A549 treated with DMSO at 1 μM for 4 hours (cell line): ENCODE measurements around the gene PAIP1. TPM values are rescaled to one million over a fixed set of nuclear protein-coding genes. Genes with fewer than 3 reads are reported as not detected.

Source experiments
- total RNA-seq: library from RNA; stranded (reverse); fragments of 200-300 nt; extraction: Qiagen RNA extraction; gene quantifications from 5 replicates; pipeline ENCODE4 v1.2.3, GENCODE V29; 2022; ENCODE audit warnings: low read depth

The PAIP1 gene
- 103 to 125 TPM (median 113 TPM) in 5 replicates for total RNA-seq

DNA sequence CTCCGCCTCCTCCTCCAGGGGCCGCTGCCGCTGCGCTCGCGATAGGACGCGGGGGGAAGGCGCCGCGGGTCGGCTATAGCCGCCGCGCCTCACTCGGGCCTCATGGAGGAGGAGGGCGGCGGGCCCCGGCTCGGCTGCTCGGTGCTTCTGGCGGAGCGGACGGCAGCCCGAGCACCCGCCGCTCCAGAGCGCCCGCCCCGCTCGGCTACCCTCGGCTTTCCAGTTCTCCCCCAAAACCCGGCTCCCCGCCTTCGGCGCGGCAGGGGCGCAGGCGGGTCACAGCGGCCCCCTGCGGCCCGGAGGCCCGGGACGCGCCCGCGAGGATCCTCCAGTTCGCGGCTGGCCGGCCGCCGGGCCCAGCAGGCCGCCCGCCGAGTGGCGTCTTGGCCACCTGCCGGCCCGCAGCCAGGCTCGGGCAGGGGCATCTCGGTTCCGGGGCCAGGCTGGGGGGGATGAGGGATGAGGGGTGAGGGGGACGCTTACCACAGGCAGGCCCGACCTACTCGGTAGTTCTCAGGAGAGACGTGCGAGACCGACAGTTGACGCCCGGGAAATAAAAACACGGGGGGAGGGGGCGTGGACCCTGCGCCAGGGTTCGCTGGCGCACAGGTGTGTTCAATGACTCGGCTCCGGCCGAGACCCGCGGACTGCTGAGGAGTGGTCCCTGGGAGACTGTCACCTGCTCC lies at the start of gene PAIP1:
TSS of gene PAIP1 (minus strand) at position 221 of the 686 bp plus-strand sequence. CDS start 231 bp downstream, outside the sequence.

GRCh38 chr5:43602461-43603343 lies 45.8 kb upstream of the PAIP1 start, which contains the start of gene NNT:
Gene NNT, plus strand, starts transcription at chr5:43603180. Its CDS starts 6,016 bp downstream, at chr5:43609196.

DNA sequence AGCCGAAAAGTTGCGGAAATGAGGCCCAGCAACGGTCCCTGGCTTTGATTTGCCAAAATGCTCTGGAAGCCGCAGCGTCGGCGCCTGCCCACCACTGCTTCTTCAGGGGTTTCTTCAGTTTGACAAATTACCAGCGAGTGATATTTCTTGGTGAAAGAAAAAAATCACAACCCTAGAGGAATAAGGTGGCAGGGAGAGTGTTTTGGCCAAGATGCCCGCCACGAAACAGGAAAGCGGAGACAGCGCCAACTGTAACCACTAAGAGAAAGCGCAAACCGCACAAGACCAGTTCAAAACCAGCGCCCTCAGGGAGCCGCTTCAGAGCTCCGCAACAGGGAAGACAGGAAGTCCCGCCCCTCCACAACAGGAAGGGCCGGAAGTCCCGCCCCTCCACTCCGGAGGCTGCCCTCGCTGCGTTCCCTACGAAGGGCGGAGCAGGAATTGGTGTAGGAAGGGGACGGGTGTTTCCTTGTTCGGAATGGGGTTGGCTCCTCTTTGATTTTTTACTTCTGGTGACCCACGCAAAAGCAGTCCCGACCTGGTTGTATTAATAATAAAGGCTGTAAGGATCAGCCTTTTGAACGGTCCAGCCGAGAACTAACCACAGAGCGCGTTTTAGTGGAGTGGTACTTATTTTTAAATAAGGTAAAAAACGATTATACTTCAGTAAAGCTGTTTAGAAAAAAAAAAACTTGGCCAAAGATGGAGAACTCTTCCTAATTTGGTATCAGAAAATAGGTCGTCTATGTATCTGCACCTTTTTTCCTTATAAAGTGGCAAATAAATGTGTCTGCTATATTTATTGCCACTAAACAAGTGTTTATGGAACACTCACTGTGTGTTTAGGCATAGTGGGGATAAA lies 41.8 kb downstream of the PAIP1 start, which contains the start of gene C5orf34:
TSS of gene C5orf34 (minus strand) at position 333 of the 862 bp plus-strand sequence. CDS start 5,809 bp downstream, outside the sequence.

GRCh38 chr5:43483298-43484105 lies 73.4 kb downstream of the PAIP1 start, which contains the start of gene TMEM267:
Gene TMEM267, minus strand, starts transcription at chr5:43483865. Its CDS starts 29,896 bp downstream, at chr5:43453969.

Other genes starting within 250 kb of the PAIP1 start
- 48.7 to 63.3 TPM (median 58.5 TPM) in 5 replicates for gene HMGCS1, start 243.7 kb downstream of the PAIP1 start, total RNA-seq
- gene CCL28, start 144.7 kb downstream of the PAIP1 start, total RNA-seq: 0.06 to 0.31 TPM (median 0.13 TPM) in 5 replicates
- gene TMEM267, start 73.2 kb downstream of the PAIP1 start, total RNA-seq: 18.3 to 27.1 TPM (median 23.1 TPM) in 5 replicates
- 4.3 to 5.6 TPM (median 4.9 TPM) in 5 replicates for gene C5orf34, start 41.9 kb downstream of the PAIP1 start, total RNA-seq
- 10.6 to 17.6 TPM (median 12.5 TPM) in 5 replicates for gene NNT, start 46.1 kb upstream of the PAIP1 start, total RNA-seq